Lower leg skin (tissue), 3 donors: ENCODE measurements around the gene POLH.

Experiments used
- POLR2A ChIP-seq, 2 donors: fragments of 450-650 bp; IDR thresholded peaks; one replicate each; pipeline ENCODE4 v1.6.1; 2016 to 2017; ENCODE audit warnings: antibody characterized with exemption in 2 of 2, mild to moderate bottlenecking in 1 of 2, moderate library complexity in 1 of 2
- TF ChIP-seq, protein P1 (sequence below), 3 donors: fragments of 450-650 bp; IDR thresholded peaks; one replicate each; pipeline ENCODE4 v1.5.1; 2016; ENCODE audit warnings: antibody characterized with exemption in 3 of 3, mild to moderate bottlenecking in 3 of 3, moderate library complexity in 2 of 3

DNA sequence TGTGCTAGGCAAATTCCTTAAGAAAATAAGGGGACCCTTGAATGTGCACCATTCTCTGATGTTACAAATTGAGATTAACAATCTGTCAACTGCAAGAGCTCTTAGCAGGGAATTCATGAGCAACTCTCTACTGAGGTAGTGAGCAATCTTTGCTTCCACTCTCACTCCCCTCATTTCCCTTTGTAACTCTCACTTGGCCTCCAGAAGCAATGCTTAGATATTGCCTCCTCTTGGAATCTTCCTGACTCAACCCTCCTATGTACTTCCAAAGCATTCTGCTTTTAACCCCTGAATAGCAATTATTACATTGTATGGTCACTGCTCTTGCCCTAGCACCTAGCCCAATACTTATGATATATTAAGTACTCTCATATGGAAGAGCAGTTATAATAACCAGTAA is 16.7 kb upstream of the POLH start:
- TF ChIP-seq POLR2A (IDR thresholded peaks at IDR 0.05): no peak
- TF ChIP-seq, protein P1, sequence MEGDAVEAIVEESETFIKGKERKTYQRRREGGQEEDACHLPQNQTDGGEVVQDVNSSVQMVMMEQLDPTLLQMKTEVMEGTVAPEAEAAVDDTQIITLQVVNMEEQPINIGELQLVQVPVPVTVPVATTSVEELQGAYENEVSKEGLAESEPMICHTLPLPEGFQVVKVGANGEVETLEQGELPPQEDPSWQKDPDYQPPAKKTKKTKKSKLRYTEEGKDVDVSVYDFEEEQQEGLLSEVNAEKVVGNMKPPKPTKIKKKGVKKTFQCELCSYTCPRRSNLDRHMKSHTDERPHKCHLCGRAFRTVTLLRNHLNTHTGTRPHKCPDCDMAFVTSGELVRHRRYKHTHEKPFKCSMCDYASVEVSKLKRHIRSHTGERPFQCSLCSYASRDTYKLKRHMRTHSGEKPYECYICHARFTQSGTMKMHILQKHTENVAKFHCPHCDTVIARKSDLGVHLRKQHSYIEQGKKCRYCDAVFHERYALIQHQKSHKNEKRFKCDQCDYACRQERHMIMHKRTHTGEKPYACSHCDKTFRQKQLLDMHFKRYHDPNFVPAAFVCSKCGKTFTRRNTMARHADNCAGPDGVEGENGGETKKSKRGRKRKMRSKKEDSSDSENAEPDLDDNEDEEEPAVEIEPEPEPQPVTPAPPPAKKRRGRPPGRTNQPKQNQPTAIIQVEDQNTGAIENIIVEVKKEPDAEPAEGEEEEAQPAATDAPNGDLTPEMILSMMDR (IDR thresholded peaks at IDR 0.05): no peak
